SW480 (cell line): ENCODE results near the gene ATP9B.
"Not testable (repeated sequence)": the region's sequence is repeated elsewhere in the genome, so short reads cannot be mapped to it uniquely, and the experiment has no call there.

Experiments
- DNase-seq: peaks from one replicate; pipeline ENCODE4 v3.0.0-alpha.2; 2016; ENCODE audit warnings: low spot score

The ATP9B gene

GRCh38 chr18:79245517-79246001 is 176.4 kb downstream of the ATP9B start:
- peak; percentile 80 for DNase-seq

GRCh38 chr18:79246309-79247108 is 177.3 kb downstream of the ATP9B start:
- DNase-seq: peak; percentile 79

GRCh38 chr18:79248495-79249060 is 179.4 kb downstream of the ATP9B start:
- no peak for DNase-seq

- no peak for DNase-seq
Measured at GRCh38 chr18:79250301-79250981, 181.2 kb downstream of the ATP9B start.

- no peak for DNase-seq
Measured at GRCh38 chr18:79251021-79251420, 181.8 kb downstream of the ATP9B start.

- no peak for DNase-seq
Measured at GRCh38 chr18:79252904-79253633, 183.9 kb downstream of the ATP9B start.

GRCh38 chr18:79257480-79257879 is 188.3 kb downstream of the ATP9B start:
- no peak for DNase-seq

GRCh38 chr18:79258447-79258846 is 189.3 kb downstream of the ATP9B start:
- no peak for DNase-seq

- DNase-seq: no peak
Measured at GRCh38 chr18:79259218-79259617, 190.0 kb downstream of the ATP9B start.

- no peak for DNase-seq
Measured at GRCh38 chr18:79260023-79260422, 190.8 kb downstream of the ATP9B start.

GRCh38 chr18:79260510-79260909 is 191.3 kb downstream of the ATP9B start:
- DNase-seq: no peak

- DNase-seq: not testable (repeated sequence)
Measured at GRCh38 chr18:79265068-79265467, 195.9 kb downstream of the ATP9B start.

GRCh38 chr18:79271812-79272211 is 202.6 kb downstream of the ATP9B start:
- not testable (repeated sequence) for DNase-seq

GRCh38 chr18:79272916-79273315 is 203.7 kb downstream of the ATP9B start:
- DNase-seq: no peak

- no peak for DNase-seq
Measured at GRCh38 chr18:79274823-79275222, 205.6 kb downstream of the ATP9B start.

GRCh38 chr18:79275461-79275860 is 206.3 kb downstream of the ATP9B start:
- DNase-seq: no peak

- DNase-seq: no peak
Measured at GRCh38 chr18:79275992-79276391, 206.8 kb downstream of the ATP9B start.

GRCh38 chr18:79278896-79279295 is 209.7 kb downstream of the ATP9B start:
- DNase-seq: no peak

GRCh38 chr18:79283131-79283810 is 214.1 kb downstream of the ATP9B start:
- DNase-seq: no peak

GRCh38 chr18:79283929-79284328 is 214.7 kb downstream of the ATP9B start:
- DNase-seq: no peak

- not testable (repeated sequence) for DNase-seq
Measured at GRCh38 chr18:79285191-79285590, 216.0 kb downstream of the ATP9B start.

- not testable (repeated sequence) for DNase-seq
Measured at GRCh38 chr18:79290409-79290808, 221.2 kb downstream of the ATP9B start.
